GM19468 (cell line): Measurements from ENCODE around the gene SCTR.

Experiments
- ATAC-seq: cut with Tn5 transposase; IDR thresholded peaks from one replicate; pipeline ENCODE4 v1.9.1; 2021; ENCODE audit warnings: mild to moderate bottlenecking, moderate library complexity, moderate number of reproducible peaks; ENCODE audit not compliant: unreplicated experiment; ENCODE audit errors: extremely low read depth

Gene SCTR

DNA sequence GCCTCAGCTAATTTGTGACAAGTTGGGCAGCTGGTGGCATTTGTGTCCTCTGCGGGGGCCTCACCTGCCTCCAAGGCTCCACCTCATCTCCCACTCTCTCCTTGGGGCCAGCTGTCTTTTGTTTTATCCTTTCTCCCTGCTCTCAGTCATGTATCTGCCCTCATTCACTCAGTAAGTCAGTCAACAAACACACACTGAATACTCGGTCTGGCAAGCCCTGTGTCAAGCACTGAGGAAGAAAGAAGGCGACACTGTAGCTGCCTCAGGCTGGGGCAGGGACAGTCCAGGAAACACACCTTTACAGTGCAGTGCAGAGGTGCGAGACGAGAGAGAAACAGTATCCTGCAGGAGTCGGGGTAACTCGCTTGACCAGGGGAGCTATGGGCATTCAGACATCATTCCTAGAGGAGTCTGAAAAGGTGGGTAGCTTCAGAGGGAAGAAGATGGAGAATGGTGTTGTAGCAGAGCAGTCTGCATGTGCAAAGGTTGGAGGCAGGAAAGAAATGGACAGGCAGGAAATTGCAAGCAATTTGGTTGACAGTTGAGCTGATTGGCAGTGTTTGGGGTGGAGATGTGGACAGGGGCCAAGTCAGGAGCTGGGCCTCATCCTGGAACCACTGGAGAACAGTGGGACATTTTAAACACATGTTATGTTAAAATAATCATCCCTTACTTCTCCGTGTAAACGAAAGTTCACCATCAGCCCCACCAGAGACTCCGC, 34.9 kb downstream of the SCTR start:
- no peak for ATAC-seq

DNA sequence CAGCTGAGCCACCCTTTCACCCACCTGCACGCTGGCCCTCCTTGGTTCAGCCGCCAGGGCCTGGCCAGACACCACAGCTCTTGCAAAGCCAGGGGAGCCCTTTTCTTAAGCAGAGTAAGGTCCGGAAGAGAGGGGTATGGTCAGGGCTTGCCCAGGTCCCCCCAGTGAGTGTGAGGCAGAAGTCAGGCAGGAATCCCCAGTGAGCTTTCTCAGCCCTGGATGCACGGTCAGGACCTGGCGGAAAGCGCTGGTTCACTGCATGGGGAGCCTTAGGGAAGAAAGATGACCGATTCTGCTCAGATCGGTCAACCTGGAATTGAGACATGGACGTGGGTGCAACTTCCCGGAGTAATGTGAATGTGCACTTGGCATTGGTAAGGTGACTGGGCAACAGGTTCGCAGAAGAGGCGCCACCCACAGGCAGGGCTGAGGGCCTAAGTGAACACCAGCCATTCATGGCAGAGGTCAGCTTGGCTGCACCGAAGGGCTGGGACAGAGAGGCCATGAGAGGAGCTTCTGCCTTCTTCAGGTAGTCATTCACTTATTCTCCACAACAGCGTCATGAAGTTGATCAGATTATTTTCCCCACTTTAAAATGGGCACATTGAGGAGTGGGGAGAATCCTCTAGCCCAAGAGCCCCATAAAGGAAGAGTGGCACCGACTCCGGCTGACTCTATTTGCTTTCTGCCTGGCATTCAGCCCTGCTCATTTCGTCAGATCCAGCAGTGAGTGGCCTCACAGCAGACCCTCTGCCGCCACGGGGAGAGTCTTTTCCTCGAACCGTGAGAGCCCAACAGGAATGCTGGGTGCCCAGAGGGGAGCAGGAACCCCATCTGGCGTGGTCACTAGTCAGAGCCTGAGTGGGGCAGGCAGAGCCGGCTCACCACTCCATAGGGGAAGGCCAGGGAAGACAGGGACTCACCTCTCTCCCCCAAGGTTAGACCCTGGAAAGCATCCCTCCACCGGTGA, 35.8 kb downstream of the SCTR start:
- ATAC-seq = no peak

DNA sequence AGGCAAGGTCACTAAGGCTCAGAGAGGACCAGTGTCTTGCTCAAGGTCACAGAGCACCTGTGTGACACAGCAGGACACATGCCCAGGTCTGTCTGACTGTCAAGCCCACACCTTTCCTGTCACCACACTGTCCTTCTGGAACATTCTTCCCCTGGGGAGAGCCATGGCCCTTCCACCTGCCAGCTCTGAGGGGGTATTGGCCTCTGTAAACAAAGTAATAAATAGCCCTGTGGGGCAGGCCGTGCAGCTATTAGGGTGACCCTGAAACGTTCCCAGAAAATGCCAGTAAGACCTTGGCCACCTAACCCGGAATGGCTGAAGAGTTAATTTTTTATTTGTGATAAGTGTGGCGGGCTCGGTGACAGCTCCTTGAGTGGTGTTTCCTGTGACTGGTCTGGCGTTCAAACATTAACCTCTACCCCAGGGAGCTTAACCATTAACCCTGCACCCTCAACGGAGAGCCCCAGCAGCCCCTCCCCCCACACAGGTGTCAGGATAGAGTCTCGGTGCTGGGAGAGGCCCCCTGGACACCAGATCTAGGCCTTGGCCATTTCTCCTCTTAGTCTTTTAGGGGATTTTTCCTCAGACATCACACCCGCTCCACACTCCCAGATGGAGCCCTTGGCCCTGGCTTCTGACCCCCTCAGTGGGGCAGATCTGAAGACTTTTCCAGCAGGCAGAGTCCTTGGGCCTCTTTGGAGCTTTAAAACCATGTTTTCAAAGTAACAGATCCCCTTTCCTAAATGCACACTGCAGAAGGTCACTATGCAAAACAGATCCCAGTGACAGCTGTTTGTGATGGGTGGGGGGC, 36.6 kb downstream of the SCTR start:
- peak; percentile 58 for ATAC-seq

- ATAC-seq = no peak
Observed at GRCh38 chr2:119486886-119487285, 37.4 kb downstream of the SCTR start.

DNA sequence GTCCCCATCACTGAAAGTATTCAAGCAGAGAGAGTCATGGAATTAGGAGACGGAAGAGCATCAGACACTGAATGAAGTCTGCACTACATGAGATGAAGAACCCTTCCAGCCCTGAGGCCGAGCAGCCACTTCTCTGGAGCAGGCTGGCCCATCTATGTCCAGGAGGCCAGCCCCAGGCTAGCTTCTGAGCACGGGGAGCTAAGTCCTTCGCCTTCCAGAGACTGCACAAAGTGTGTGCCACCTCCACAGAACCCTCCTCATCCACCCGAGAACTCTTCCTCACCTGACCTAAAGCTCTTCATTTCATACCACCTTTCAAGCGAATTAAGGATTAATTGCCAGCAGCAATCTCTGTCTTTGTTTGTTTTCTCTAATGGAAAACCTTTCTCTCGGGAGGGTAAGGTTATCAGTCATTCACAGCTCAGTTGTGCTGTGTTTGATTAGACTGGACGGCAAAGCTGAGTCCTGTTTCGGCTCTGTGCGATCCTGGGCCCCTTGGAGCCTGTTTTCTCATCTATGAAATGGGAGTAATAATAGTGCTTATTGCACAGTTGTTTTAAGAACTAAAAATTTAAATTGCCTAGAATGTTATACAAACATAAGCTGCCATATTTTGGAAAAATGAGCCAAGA, 38.0 kb downstream of the SCTR start:
- ATAC-seq = no peak

GRCh38 chr2:119485336-119486110, 38.8 kb downstream of the SCTR start:
- ATAC-seq = no peak

DNA sequence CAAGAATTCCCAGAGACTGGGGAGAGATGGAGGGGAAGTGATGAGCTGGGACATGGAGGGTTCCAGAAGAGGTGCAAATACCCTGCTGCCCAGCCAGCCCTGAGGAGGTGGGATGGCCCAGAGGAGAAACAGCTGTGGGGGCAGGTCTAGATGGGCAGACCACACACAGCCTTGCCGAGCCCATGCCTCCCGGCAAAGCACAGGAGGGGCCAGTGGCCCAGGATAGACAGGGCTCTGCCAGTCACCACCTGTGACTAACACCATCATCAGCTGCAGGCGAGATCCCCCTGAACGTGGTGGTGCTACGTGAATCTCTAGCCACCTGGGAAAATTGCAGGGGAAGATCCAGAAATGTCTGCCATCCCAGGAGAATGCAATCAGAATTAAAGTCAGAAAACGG, 39.4 kb downstream of the SCTR start:
- no peak for ATAC-seq

DNA sequence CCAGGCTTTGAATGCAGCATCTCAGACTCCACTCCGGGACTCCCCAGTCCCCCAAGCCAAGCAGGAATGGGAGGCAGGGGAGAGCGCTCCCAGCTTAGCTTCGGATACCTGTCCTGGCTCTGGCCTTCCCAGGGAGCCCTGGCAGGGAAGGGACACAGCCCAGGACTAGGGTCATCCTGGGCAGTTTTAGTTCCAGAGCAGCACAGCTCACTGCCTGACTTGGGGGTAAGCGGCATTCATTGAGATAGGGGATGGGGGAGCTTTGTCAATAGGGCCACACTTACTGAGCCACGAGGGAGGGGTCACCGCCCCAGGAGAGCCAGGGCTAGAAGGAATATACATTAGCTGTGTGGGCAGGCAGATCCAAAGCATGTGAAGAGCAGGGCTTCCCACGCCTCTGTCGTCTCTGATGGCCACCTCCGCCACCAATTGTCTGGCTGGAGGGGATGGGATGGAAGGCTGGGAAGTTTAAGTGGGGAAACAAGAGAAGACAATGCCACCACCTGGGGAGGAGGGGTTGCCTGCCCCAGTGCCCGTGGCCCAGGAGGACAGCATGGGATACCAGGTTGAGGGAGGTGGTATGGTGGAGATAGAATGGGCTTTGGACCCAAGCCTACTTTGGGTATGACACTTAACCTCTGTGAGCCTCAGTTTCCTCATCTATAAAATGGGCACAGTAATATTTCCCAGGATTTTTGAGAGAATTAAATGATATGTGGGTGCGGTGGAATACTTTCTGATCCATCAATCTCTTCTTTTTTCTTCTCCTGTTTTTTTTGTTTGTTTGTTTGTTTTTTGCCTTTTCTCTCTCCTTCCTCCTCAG, 40.2 kb downstream of the SCTR start:
- no peak for ATAC-seq

DNA sequence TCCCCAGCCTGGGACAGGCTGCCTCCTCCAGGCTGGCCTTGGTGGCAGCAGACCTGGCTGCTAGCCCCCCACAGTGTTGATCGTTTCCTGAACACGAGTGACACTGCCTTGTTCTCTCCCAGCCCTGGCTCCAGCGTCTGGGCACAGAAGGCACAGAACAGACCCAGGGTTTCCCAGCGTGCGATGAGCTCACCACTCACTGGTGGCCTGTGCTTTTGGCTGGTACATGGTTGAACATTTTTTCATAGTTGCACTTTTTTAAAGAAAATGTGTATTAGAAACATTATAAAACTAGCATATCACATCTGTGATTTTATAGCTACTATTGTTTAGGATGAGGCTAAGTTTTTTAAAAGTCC, 40.9 kb downstream of the SCTR start:
- no peak for ATAC-seq

GRCh38 chr2:119482481-119483394, 41.5 kb downstream of the SCTR start:
- ATAC-seq = no peak

DNA sequence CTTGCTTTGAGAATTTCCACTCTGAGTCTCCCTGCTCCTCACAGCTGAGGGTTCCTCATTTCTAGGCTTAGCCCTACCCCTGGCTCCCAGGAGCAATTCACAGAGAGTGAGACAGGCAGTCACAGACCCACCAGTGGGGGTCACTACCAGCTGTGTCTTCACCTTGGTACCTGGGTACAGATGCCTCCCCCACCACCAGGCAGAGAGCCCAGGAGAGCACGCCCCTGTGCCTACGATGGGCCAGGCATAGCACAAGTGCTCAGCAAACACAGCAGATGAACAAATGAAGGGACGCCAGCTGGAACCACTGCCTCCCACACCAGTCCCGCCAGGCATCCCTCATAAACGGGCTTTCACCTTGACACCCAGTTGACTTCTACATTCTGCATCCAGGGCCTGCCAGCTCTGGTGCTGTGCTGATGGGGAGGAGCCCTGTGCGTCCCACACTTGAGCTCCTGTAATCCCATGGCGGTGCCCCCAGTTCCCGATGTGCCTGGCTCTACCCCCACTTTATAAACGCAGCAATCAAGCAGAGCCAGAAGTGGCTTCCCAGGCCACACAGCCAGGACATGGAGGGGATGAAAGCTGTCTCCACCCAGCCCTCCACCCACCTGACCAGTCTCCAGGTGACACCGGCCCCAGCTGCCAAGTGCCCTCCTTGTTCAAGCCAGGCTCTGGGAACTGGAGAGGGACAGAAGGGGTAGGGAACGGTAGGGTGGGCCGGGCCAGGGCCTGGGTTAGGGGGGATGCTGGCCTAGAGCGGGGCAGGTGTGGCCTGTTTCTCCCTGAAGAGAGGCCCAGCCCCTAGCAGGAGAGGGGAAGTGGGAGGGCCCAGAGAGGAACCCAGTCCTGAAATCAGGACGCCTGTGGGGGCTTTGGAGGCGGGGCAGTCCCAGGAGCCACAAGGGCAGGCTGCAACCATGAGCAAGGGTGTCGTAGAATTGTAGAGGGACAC, 42.5 kb downstream of the SCTR start:
- ATAC-seq = no peak

DNA sequence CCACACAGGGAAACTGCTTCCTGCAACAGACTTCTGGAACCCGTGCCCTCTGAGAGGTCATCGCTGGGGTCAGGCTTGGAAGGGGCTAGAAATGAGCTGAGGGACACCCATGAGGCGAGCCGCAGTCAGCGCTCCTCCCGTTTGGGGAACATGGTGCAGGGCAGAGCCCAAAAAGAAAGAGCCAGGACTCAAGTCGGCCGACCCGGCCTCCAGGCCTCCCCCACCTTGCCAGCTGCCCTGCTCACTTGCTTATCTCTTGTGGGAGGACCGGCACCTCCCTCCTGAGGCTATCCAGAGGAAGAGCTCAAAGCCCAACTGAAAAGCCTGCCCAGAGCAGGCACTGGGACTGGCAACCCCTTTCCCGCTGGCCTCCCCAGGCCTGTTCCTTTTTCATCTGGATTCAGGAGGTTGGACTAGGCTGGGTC, 43.6 kb downstream of the SCTR start:
- no peak for ATAC-seq

DNA sequence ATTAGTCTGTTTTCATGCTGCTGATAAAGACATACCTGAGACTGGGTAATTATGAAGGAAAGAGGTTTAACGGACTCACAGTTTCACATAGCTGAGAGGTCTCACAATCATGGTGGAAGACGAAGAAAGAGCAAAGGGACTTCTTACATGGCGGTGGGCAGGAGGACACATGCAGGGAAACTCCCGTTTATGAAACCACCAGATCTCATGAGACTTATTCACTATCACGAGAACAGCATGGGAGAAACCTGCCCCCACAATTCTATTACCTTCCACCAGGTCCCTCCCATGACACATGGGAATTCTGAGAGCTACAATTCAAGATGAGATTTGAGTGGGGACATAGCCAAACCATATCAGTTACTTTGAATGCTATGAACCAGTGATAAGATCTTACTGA, 44.1 kb downstream of the SCTR start:
- no peak for ATAC-seq

DNA sequence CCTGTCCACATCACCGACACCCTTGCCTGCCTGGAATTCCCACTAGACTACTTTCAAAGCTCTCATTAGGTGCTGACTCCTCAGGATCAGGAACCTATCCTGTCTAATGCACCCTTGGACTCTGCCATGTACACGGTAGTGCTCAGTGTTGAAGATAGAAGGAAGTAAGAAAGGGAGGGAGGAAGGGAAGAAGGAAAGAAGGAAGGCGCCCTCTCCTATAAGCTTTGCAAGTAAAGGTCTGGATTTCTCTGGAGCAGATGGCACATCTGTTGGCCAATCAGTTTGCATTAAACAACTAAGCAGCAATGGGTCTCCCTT, 45.3 kb downstream of the SCTR start:
- no peak for ATAC-seq

- ATAC-seq = no peak
Observed at GRCh38 chr2:119478188-119478977, 45.9 kb downstream of the SCTR start.

DNA sequence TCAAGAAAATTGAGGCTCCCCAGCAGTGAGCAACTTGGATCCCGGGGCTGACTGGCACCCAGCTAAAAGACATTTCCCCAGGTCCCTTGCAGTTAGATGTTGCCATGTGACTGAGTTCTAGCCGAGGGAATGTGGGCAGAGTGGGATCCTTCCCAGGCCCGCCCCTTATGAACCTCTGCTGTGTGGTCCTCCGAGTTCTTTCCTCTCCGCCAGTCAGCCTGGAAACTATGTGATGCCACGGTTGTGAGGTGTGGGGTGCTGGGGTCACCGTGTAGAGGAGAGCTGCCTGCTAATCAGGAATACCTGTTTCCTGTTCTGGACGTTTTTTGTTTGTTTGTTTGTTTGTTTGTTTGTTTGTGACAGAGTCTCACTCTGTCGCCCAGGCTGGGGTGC, 47.2 kb downstream of the SCTR start:
- no peak for ATAC-seq
